Anterior cingulate cortex (tissue), 58 donors: ENCODE data around the gene ARHGEF12.

Source experiments
- DNase-seq, 58 donors: peaks; one replicate each; lab custom pipeline; 2025; lab: John Stamatoyannopoulos, UW

ARHGEF12 gene

GRCh38 chr11:120339394-120339890, 3.2 kb downstream of the ARHGEF12 start:
- peak in 26 of 58 donors; percentile 16 to 72 (median 38) for DNase-seq

GRCh38 chr11:120340529-120340928, 4.3 kb downstream of the ARHGEF12 start:
- DNase-seq: no peak

GRCh38 chr11:120342226-120342625, 6.0 kb downstream of the ARHGEF12 start:
- DNase-seq: no peak

GRCh38 chr11:120342678-120343077, 6.5 kb downstream of the ARHGEF12 start:
- DNase-seq: no peak

GRCh38 chr11:120343429-120343828, 7.2 kb downstream of the ARHGEF12 start:
- DNase-seq: peak in 19 of 58 donors; percentile 3 to 57 (median 27)

GRCh38 chr11:120344302-120345004, 8.2 kb downstream of the ARHGEF12 start:
- no peak for DNase-seq

GRCh38 chr11:120346233-120346632, 10.0 kb downstream of the ARHGEF12 start:
- DNase-seq: no peak

- DNase-seq: no peak
Observed at GRCh38 chr11:120350637-120351036, 14.4 kb downstream of the ARHGEF12 start.

- no peak for DNase-seq
Observed at GRCh38 chr11:120352405-120352804, 16.2 kb downstream of the ARHGEF12 start.

- no peak for DNase-seq
Observed at GRCh38 chr11:120354068-120354467, 17.9 kb downstream of the ARHGEF12 start.

- no peak for DNase-seq
Observed at GRCh38 chr11:120354779-120355178, 18.6 kb downstream of the ARHGEF12 start.

- DNase-seq: no peak
Observed at GRCh38 chr11:120357620-120358019, 21.4 kb downstream of the ARHGEF12 start.

- no peak for DNase-seq
Observed at GRCh38 chr11:120358729-120359128, 22.5 kb downstream of the ARHGEF12 start.

- no peak for DNase-seq
Observed at GRCh38 chr11:120363436-120363835, 27.2 kb downstream of the ARHGEF12 start.

GRCh38 chr11:120365512-120365911, 29.3 kb downstream of the ARHGEF12 start:
- no peak for DNase-seq

- no peak for DNase-seq
Observed at GRCh38 chr11:120372296-120372695, 36.1 kb downstream of the ARHGEF12 start.

- no peak for DNase-seq
Observed at GRCh38 chr11:120375076-120375475, 38.9 kb downstream of the ARHGEF12 start.

- no peak for DNase-seq
Observed at GRCh38 chr11:120376547-120377182, 40.5 kb downstream of the ARHGEF12 start.

- no peak for DNase-seq
Observed at GRCh38 chr11:120378474-120378873, 42.3 kb downstream of the ARHGEF12 start.

- no peak for DNase-seq
Observed at GRCh38 chr11:120381401-120381800, 45.2 kb downstream of the ARHGEF12 start.

GRCh38 chr11:120383518-120384155, 47.4 kb downstream of the ARHGEF12 start:
- DNase-seq: no peak
